ENCODE data around the gene PRR13. TPM values are rescaled to one million over a fixed set of nuclear protein-coding genes. Genes with fewer than 3 reads are reported as not detected.

The PRR13 gene
- total and polyA plus RNA-seq, 9 of the 15 experiments (the other 6 are each of a cell fraction or from before 2014, with no cell fraction given): 117 to 835 (median 285) TPM

DNA sequence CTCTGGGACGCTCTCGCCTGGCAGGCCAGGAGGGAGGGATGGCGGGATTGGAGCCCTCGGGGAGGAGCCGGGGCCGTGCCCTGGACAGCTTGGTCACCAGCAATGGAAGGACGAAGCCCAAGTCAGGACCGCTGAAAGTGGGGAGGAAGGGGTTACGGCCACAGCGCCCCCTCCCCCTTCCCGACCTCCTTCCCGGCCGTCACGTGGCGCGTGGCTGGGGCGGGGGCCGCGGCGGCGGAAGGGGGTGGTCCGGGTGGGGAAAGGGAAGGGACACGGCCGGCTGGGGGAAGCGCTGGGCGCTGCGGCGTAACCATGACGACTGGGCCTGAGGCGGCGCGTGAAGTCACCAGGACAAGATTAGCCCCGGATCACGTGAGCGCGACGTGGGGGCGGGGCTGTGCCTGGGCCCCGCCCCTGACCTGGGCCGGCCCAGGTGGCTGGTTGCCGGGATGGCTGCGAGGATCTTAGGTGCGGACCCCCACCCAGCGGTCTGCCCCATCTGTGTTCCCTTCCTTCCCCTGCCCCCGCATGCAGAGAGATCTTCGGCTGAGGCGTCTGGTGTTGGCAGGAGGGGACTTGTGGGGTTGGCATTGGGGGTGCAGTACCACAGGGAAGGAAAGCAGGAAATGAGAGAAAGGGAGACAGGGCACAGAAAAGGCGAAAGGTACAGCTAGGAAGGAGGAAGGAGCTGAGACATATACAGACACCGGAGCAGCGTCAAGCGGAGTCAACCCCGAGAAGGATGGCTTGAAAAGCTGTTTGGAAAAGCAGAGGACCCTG lies 51.5 kb downstream of the PRR13 start (continued):
- no peak for TF ChIP-seq FOXO4 (CRISPR knock-in tag; IDR thresholded peaks at IDR 0.05)
- TF ChIP-seq ZNF12 (CRISPR knock-in tag; IDR thresholded peaks at IDR 0.05): no peak; the same call in 1 of the 2 replicates
- 0 out of 2 replicates have a peak, but pooled peaks have one; percentile 46 for TF ChIP-seq NBN (IDR thresholded peaks at IDR 0.05; ENCODE audit: low read depth)
- no peak for TF ChIP-seq ETV6 (IDR thresholded peaks at IDR 0.05; ENCODE audit: borderline replicate concordance in 1 of 2, low read depth in 2 of 2, low read length in 1 of 2)
- TF ChIP-seq ETV6 (CRISPR knock-in tag; IDR thresholded peaks at IDR 0.05; ENCODE audit: borderline replicate concordance): no peak
- peak; percentile 89; the same call in 1 of the 2 replicates for TF ChIP-seq ZBTB7A (IDR thresholded peaks at IDR 0.05; ENCODE audit: borderline replicate concordance, control insufficient read depth, low read depth, low read length)
- TF ChIP-seq, protein P1, sequence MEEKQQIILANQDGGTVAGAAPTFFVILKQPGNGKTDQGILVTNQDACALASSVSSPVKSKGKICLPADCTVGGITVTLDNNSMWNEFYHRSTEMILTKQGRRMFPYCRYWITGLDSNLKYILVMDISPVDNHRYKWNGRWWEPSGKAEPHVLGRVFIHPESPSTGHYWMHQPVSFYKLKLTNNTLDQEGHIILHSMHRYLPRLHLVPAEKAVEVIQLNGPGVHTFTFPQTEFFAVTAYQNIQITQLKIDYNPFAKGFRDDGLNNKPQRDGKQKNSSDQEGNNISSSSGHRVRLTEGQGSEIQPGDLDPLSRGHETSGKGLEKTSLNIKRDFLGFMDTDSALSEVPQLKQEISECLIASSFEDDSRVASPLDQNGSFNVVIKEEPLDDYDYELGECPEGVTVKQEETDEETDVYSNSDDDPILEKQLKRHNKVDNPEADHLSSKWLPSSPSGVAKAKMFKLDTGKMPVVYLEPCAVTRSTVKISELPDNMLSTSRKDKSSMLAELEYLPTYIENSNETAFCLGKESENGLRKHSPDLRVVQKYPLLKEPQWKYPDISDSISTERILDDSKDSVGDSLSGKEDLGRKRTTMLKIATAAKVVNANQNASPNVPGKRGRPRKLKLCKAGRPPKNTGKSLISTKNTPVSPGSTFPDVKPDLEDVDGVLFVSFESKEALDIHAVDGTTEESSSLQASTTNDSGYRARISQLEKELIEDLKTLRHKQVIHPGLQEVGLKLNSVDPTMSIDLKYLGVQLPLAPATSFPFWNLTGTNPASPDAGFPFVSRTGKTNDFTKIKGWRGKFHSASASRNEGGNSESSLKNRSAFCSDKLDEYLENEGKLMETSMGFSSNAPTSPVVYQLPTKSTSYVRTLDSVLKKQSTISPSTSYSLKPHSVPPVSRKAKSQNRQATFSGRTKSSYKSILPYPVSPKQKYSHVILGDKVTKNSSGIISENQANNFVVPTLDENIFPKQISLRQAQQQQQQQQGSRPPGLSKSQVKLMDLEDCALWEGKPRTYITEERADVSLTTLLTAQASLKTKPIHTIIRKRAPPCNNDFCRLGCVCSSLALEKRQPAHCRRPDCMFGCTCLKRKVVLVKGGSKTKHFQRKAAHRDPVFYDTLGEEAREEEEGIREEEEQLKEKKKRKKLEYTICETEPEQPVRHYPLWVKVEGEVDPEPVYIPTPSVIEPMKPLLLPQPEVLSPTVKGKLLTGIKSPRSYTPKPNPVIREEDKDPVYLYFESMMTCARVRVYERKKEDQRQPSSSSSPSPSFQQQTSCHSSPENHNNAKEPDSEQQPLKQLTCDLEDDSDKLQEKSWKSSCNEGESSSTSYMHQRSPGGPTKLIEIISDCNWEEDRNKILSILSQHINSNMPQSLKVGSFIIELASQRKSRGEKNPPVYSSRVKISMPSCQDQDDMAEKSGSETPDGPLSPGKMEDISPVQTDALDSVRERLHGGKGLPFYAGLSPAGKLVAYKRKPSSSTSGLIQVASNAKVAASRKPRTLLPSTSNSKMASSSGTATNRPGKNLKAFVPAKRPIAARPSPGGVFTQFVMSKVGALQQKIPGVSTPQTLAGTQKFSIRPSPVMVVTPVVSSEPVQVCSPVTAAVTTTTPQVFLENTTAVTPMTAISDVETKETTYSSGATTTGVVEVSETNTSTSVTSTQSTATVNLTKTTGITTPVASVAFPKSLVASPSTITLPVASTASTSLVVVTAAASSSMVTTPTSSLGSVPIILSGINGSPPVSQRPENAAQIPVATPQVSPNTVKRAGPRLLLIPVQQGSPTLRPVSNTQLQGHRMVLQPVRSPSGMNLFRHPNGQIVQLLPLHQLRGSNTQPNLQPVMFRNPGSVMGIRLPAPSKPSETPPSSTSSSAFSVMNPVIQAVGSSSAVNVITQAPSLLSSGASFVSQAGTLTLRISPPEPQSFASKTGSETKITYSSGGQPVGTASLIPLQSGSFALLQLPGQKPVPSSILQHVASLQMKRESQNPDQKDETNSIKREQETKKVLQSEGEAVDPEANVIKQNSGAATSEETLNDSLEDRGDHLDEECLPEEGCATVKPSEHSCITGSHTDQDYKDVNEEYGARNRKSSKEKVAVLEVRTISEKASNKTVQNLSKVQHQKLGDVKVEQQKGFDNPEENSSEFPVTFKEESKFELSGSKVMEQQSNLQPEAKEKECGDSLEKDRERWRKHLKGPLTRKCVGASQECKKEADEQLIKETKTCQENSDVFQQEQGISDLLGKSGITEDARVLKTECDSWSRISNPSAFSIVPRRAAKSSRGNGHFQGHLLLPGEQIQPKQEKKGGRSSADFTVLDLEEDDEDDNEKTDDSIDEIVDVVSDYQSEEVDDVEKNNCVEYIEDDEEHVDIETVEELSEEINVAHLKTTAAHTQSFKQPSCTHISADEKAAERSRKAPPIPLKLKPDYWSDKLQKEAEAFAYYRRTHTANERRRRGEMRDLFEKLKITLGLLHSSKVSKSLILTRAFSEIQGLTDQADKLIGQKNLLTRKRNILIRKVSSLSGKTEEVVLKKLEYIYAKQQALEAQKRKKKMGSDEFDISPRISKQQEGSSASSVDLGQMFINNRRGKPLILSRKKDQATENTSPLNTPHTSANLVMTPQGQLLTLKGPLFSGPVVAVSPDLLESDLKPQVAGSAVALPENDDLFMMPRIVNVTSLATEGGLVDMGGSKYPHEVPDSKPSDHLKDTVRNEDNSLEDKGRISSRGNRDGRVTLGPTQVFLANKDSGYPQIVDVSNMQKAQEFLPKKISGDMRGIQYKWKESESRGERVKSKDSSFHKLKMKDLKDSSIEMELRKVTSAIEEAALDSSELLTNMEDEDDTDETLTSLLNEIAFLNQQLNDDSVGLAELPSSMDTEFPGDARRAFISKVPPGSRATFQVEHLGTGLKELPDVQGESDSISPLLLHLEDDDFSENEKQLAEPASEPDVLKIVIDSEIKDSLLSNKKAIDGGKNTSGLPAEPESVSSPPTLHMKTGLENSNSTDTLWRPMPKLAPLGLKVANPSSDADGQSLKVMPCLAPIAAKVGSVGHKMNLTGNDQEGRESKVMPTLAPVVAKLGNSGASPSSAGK (IDR thresholded peaks at IDR 0.05): peak; percentile 44; the same call in 1 of the 2 replicates
- TF ChIP-seq HNRNPUL1 (IDR thresholded peaks at IDR 0.05; ENCODE audit: low read length): no peak
- peak; percentile 67; the same call in 1 of the 2 replicates for TF ChIP-seq PHF8 (IDR thresholded peaks at IDR 0.05; ENCODE audit: borderline replicate concordance, low read length)
- peak; percentile 96 for TF ChIP-seq ZNF740 (CRISPR knock-in tag; IDR thresholded peaks at IDR 0.05)
- TF ChIP-seq ZNF740 (tag; IDR thresholded peaks at IDR 0.05): peak in 1 of 2 experiments; percentile 71; a peak in 1 of 4 replicates

Measured in K562 (cell line).